Smooth muscle cell (in vitro differentiated cells): Measurements from ENCODE around the gene SULT1E1. TPM values are rescaled to one million over a fixed set of nuclear protein-coding genes. Genes with fewer than 3 reads are reported as not detected.
A peak's percentile ranks its signal among the peaks of the same experiment; 100 is the strongest.

ENCODE experiments used
- DNase-seq: peaks from one replicate; lab custom pipeline; 2025; ENCODE audit not compliant: unreplicated experiment; lab: John Stamatoyannopoulos, UW
- H2AFZ ChIP-seq: fragments of 200-600 bp; sonication (generic); 2 replicates; pipeline ENCODE4 v1.6.0; 2016; ENCODE audit warnings: antibody characterized with exemption, low read depth, mild to moderate bottlenecking
- H3F3A ChIP-seq: fragments of 200-600 bp; sonication (generic); 2 replicates; pipeline ENCODE4 v1.6.0; 2017; ENCODE audit warnings: antibody characterized with exemption, low read depth
- H3K27ac ChIP-seq: fragments of 200-600 bp; sonication (generic); 2 replicates; pipeline ENCODE4 v1.5.1; 2016; ENCODE audit warnings: low read depth, mild to moderate bottlenecking
- H3K27me3 ChIP-seq: fragments of 200-600 bp; sonication (generic); 2 replicates; pipeline ENCODE4 v1.6.1; 2016; ENCODE audit warnings: low read depth, mild to moderate bottlenecking
- H3K36me3 ChIP-seq: fragments of 200-600 bp; sonication (generic); 2 replicates; pipeline ENCODE4 v1.5.1; 2016; ENCODE audit warnings: low read depth
- H3K4me1 ChIP-seq: fragments of 200-600 bp; sonication (generic); 2 replicates; pipeline ENCODE4 v1.5.1; 2016; ENCODE audit warnings: low read depth
- H3K4me2 ChIP-seq: fragments of 200-600 bp; sonication (generic); 2 replicates; pipeline ENCODE4 v1.6.0; 2016; ENCODE audit warnings: mild to moderate bottlenecking
- H3K4me3 ChIP-seq: fragments of 200-600 bp; sonication (generic); 2 replicates; pipeline ENCODE4 v1.5.1; 2016; ENCODE audit warnings: mild to moderate bottlenecking
- H3K79me2 ChIP-seq: fragments of 200-600 bp; sonication (generic); 2 replicates; pipeline ENCODE4 v1.6.0; 2016; ENCODE audit warnings: low read depth, mild to moderate bottlenecking
- H3K9ac ChIP-seq: fragments of 200-600 bp; sonication (generic); 2 replicates; pipeline ENCODE4 v1.6.0; 2016; ENCODE audit warnings: low read depth
- H3K9me3 ChIP-seq: fragments of 200-600 bp; sonication (generic); replicated peaks from 2 replicates; pipeline ENCODE4 v1.5.1; 2016; ENCODE audit warnings: low read depth
- H4K20me1 ChIP-seq: fragments of 200-600 bp; sonication (generic); 2 replicates; pipeline ENCODE4 v1.6.0; 2016; ENCODE audit warnings: low read depth
- WGBS: methylation state at CpG from one replicate; pipeline ENCODE4 v1.1.7; 2016; ENCODE audit warnings: low lambda C conversion rate; 5-methylcytosine and 5-hydroxymethylcytosine counted together
- polyA plus RNA-seq: library from polyadenylated mRNA; unstranded; fragments of >200 nt; fragmentation: Nextera tagmentation; extraction: Ambion mirVana; gene quantifications from 2 replicates; pipeline ENCODE4 v1.2.1, GENCODE V29; 2016
- total RNA-seq: library from RNA; depleted of rRNA; stranded (reverse); fragments of >200 nt; gene quantifications from 2 replicates; pipeline ENCODE4 v1.2.3, GENCODE V29; 2014
- TF ChIP-seq, protein P1 (sequence below): fragments of 200-600 bp; sonication (generic); IDR thresholded peaks from 2 replicates; pipeline ENCODE4 v1.5.1; 2017; ENCODE audit warnings: borderline replicate concordance, mild to moderate bottlenecking, antibody characterized with exemption; ENCODE audit not compliant: insufficient read depth, poor library complexity, severe bottlenecking

SULT1E1 gene
- total and polyA plus RNA-seq, 2 experiments from 2014 or later = not detected

DNA sequence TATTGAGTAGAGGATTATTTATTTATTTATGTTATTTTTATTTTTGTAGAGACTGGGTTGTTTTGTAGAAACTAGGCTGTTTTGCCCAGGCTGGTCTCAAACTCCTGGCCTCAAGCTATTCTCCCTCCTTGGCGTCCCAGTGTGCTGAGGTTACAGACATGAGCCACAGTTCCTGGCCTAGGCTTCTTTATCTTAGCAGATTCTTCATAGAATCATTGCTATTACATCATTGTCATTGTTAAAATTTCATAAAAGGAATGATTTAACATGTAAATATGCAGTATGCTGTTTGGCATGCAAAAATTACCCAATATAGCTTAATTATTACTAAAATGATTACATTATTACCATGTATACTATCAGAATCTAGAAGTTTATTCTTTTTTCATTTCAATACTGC lies 24.2 kb downstream of the SULT1E1 start:
- Histone ChIP-seq H3K79me2 (no peaks in the 10 kb centered on the region), H3K9me3 (no peaks in the 10 kb centered on the region), H3K4me1 (no peaks in the 10 kb centered on the region), H3K27ac (no peak overlapping the region), H3K36me3 (no peaks in the 10 kb centered on the region), H3F3A (no peaks in the 10 kb centered on the region), H3K4me2 (no peak overlapping the region), H3K4me3 (no peak overlapping the region), H3K9ac (no peak overlapping the region), H2AFZ (no peak overlapping the region), H4K20me1 (no peaks in the 10 kb centered on the region), H3K27me3 (no peaks in the 10 kb centered on the region)
- WGBS = 90% methylated on average over 1 of the region's 1 CpG
- no peak for DNase-seq
- TF ChIP-seq, protein P1, sequence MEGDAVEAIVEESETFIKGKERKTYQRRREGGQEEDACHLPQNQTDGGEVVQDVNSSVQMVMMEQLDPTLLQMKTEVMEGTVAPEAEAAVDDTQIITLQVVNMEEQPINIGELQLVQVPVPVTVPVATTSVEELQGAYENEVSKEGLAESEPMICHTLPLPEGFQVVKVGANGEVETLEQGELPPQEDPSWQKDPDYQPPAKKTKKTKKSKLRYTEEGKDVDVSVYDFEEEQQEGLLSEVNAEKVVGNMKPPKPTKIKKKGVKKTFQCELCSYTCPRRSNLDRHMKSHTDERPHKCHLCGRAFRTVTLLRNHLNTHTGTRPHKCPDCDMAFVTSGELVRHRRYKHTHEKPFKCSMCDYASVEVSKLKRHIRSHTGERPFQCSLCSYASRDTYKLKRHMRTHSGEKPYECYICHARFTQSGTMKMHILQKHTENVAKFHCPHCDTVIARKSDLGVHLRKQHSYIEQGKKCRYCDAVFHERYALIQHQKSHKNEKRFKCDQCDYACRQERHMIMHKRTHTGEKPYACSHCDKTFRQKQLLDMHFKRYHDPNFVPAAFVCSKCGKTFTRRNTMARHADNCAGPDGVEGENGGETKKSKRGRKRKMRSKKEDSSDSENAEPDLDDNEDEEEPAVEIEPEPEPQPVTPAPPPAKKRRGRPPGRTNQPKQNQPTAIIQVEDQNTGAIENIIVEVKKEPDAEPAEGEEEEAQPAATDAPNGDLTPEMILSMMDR = no peak

DNA sequence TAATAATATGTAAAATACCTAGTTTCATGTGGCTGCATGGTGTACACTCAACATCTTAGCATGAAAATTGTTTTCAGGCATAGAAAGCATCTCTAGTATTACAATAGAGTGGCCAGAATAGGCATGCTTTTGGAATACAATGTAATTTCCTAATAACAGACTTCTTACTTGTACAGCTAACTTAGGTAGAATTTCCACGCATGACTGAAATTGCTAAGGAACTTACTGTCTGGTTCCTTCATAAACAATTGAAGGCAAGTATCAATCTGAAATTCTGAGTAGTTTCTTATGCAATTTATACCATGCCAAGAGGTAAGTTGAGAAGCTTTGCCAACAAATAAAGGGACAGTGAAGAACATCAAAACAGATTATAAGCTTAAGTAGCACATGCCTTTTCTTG lies 26.7 kb downstream of the SULT1E1 start:
- no peak overlapping the region for H3K27ac ChIP-seq
- TF ChIP-seq, protein P1 = no peak
- no peaks in the 10 kb centered on the region for H3K27me3 ChIP-seq
- H3K9me3 ChIP-seq = no peaks in the 10 kb centered on the region
- no peak overlapping the region for H3K4me3 ChIP-seq
- no peak overlapping the region for H3K4me2 ChIP-seq
- no peak for DNase-seq
- 93% methylated on average over 1 of the region's 1 CpG for WGBS
- no peaks in the 10 kb centered on the region for H3K79me2 ChIP-seq
- no peaks in the 10 kb centered on the region for H3K36me3 ChIP-seq
- H4K20me1 ChIP-seq = no peaks in the 10 kb centered on the region
- no peak overlapping the region for H3K9ac ChIP-seq
- H3K4me1 ChIP-seq = no peaks in the 10 kb centered on the region
- no peaks in the 10 kb centered on the region for H3F3A ChIP-seq
- H2AFZ ChIP-seq = peak overlapping the region; percentile 72

DNA sequence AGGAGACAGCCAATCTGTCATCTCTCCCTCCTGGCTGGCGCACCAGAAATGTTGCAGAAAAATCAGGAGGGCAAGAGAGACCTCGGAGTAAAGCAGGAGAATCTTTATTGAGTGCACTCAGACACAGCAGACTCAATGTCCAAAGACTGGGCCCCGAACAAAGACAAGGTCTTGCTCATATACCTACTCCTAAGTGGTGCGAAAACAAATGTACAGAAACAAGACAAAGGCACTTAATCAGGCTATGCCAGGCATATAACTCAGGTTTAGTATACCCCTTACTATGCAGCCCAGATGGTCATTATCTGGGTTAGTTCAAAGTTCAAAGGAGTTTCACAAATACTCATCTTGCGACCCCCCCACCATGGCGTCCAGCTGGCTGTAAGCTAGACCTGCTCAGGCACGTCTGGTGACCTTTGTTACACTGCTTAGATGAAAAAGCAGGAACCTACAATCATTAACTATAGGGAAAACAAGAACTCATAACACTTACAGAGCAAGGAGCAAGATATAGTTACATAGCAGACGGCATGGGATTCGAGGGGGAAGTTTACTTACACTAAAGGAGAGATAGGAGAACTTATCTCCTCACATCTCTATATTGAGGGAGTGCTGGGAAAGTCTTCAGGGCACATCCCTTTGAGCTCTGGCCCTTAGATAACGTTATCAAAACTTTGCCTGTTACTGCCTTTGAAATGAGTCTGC lies 27.5 kb downstream of the SULT1E1 start:
- Histone ChIP-seq H3F3A (no peaks in the 10 kb centered on the region), H3K36me3 (no peaks in the 10 kb centered on the region), H3K4me2 (no peak overlapping the region), H3K4me3 (peak overlapping the region; percentile 32), H3K9ac (no peak overlapping the region), H2AFZ (peak overlapping the region; percentile 72), H3K9me3 (no peaks in the 10 kb centered on the region), H3K27ac (no peak overlapping the region), H3K4me1 (no peaks in the 10 kb centered on the region), H3K79me2 (no peaks in the 10 kb centered on the region), H3K27me3 (no peaks in the 10 kb centered on the region), H4K20me1 (no peaks in the 10 kb centered on the region)
- TF ChIP-seq, protein P1 = no peak
- WGBS = 41% methylated on average over 10 of the region's 10 CpGs
- DNase-seq = no peak
